DMS114 treated with DMSO at 0.1 percent for 48 hours (cell line): Measurements from ENCODE around the gene POMT1.
A peak's percentile ranks its signal among the peaks of the same experiment; 100 is the strongest.
"Not testable (repeated sequence)": the region's sequence is repeated elsewhere in the genome, so short reads cannot be mapped to it uniquely, and the experiment has no call there.

Experiments used
- DNase-seq: peaks from one replicate; lab custom pipeline; 2025; ENCODE audit not compliant: unreplicated experiment; lab: John Stamatoyannopoulos, UW

Gene POMT1, protein sequence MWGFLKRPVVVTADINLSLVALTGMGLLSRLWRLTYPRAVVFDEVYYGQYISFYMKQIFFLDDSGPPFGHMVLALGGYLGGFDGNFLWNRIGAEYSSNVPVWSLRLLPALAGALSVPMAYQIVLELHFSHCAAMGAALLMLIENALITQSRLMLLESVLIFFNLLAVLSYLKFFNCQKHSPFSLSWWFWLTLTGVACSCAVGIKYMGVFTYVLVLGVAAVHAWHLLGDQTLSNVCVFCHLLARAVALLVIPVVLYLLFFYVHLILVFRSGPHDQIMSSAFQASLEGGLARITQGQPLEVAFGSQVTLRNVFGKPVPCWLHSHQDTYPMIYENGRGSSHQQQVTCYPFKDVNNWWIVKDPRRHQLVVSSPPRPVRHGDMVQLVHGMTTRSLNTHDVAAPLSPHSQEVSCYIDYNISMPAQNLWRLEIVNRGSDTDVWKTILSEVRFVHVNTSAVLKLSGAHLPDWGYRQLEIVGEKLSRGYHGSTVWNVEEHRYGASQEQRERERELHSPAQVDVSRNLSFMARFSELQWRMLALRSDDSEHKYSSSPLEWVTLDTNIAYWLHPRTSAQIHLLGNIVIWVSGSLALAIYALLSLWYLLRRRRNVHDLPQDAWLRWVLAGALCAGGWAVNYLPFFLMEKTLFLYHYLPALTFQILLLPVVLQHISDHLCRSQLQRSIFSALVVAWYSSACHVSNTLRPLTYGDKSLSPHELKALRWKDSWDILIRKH

DNA sequence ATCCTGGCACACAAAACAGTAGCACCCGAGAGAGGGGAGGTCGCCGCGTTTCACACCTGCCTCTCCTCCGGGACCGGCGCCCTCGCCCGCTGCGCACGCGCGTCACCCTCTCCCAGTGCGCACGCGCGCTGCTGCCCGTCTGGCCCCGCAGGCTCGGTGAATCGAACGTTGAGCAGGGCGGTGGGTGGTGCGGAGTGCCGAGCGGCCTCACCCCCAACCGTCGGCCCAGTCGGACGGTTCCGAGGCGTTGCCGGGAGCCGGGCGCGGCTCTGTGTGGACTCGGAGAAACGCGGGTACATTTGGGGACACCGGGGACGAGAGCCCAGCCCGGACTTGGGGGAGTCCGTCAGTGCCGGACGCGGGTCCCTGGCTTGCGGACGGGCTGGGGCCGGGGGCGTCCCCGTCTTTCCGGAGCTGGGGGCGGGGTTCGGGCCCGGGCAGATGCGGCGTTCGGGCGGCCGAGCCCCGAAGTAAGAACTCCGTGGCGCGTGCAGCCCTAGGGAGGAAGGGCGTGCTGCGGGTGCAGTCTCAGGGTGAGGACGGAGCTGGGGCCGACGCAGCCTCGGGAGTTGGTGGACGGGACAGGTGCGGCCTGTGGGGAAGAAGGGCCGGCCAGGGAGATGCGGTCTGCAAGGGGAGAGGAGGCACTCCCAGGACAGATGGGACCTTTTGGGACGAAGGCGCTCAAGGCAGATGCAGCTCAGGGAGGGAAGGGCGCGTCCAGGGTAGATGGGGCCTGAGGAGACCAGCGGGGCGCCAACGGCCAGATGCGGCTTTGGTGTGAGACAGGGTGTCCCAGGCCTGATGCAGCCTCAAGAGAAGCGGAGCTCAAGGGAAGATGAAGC lies at the start of gene POMT1:
Gene POMT1, plus strand, starts transcription at position 138 of the 845 bp plus-strand sequence. CDS start 1,301 bp downstream, outside the sequence.
- peak; percentile 65 for DNase-seq

DNA sequence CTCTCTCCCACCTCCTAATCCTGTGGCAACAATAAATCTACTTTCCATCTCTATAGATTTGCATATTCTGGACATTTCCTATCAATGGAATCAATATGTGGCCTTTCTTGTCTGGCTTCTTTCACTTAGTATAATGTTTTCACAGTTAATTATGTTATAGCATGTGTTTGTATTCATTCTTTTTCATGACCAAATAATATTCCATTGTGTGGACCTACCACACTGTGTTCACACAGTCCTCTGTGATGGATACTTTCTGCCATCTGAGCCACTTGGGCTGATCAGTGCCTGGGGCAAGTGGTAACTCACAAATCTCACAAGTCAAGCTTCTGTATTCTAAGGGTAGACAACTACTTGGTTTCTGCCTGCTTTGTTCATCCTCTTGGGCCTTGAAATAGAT lies 48.7 kb upstream of the POMT1 start:
- no peak for DNase-seq

DNA sequence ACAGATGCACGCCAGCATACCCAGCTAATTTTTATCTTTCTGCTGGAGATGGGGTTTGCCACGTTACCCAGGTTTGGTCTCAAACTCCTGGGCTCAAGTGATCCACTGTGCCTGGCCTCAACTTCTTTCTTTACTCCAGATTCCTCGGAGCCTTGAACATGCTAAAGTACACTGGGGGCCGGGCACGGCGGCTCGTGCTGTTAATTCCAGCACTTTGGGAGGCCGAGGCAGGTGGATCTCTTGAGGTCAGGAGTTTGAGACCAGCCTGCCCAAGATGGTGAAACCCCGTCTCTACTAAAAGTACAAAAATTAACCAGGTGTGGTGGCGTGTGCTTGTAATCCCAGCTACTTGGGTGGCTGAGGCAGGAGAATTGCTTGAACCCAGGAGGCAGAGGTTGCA lies 47.1 kb upstream of the POMT1 start:
- DNase-seq, result not testable (repeated sequence)

DNA sequence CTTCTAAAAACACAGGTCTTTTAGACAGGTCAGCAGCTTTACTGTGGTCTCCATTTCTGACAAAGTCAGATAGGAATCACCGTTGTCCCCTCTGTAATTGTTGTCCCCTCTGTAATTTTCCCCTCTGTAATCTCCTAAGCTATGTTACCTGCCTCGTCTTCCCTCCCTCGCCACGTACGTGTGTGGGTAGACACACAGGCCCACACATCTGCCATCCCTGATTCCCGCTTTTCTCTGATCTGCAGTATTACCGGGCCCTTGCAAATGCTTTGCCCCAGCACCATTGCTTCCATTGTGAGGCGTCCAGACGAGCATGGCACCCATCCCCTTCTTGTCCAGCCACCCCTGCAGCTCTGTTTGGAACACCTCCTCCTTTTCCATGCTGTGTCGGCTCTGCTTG lies 45.0 kb upstream of the POMT1 start:
- DNase-seq, result no peak

DNA sequence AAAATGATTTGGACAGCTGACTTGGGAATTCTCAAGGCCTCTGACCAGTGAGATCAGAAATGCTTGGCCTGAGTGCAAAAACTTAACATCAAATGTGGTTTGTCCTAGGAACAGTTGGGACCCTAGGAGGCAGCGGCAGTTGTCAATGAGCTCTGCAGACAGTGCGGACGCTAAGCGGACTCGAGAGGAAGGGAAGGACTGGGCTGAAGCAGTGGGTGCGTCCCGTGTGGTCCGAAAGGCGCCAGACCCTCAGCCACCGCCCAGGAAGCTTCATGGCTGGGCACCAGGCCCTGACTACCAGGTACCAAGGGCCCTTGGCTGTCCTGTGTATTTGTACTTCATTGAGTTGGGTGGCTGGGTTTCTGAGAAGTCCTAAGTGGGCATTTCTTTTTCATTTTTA lies 43.7 kb upstream of the POMT1 start:
- DNase-seq, result no peak

DNA sequence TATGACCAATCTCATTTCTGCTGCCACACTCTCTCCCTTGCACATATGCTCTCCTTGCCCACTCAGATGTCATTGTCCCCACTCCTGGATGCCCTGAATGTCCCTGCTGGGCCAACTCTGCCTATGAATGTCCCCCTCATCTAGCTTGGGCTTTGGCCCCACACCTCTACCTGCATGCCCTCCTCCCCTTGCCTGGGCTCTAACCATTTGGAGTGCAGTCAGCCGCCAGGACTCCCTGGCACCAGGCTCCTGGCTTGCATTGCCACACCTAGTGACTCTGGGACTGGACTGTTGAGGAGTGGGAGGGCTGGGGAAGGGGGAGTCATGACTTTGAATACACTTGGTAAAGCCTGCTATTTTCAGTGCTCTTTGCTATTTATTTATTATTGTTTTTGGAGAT lies 41.6 kb upstream of the POMT1 start:
- no peak for DNase-seq

DNA sequence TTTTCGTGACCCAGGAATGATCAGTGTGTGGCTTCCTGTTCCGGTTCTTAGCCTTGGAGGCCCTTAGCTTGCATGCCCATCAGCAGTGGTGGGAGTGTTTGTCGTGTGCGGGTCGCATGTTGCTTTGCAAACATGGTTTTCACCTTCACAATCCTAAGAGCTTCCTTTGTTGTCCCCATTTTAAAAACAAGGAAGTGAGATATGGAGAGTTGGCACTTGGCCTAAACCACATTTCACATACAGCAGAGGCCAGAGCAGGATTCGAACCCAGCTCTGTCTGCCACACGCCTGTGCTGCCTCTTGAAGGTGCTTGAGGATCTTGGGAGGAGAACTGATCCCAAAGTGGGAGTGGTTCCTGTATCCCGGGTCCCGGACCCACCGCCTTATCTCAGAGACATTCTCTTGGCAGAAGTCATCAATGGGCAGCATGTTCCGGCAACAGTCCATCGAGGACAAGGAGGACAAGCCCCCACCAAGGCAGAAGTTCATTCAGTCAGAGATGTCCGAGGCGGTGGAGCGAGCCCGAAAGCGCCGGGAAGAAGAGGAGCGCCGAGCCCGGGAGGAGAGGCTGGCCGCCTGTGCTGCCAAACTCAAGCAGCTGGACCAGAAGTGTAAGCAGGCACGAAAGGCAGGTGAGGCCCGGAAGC lies 38.2 kb upstream of the POMT1 start:
- DNase-seq, result no peak

DNA sequence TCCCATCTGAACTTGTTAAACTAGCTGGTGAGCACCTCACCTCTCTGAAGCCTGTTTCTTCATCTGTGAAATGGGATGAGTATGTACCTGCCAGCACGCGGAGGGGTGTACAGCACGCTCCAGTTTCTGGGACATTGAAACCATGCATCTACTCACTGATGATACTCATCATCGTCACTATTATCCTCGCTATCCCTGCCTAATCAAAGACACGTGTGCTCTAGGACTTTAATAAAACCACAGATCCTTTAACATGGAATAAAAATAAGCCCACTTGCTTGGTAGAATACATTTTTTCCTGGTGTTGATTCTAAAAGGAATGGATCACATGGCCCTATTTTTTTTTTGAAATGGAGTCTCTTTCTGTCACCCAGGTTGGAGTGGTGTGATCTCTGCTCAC lies 37.3 kb upstream of the POMT1 start:
- no peak for DNase-seq

DNA sequence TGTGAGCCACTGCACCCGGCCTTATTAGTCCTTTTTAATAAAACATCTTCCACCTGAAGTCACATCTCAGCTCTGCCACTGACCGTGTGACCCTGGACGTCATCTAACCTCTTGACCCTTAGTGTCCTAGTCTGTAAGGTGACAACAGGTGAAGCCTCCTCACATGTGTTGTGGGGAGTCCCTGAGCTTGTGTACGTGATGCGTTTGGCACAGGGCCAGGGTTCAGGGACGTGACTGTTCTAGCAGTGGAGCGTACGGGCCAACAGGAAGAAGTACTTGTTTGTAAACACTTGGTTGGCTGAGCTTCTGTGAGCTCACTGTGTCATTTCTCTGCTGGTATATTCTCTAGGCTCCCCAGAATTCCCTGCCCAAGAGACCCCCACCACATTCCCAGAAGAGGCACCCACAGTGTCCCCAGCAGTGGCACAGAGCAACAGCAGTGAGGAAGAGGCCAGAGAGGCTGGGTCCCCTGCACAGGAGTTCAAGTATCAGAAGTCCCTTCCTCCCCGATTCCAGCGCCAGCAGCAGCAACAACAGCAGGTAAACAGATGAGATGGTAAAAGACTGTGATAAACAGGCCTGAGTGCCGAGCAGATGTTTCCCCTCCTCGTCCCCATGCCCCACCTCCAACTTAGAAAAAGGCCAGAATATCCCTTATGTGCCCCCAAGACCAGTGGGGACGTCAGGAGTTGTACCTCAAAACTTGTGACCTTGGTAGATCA lies 35.3 kb upstream of the POMT1 start:
- no peak for DNase-seq

DNA sequence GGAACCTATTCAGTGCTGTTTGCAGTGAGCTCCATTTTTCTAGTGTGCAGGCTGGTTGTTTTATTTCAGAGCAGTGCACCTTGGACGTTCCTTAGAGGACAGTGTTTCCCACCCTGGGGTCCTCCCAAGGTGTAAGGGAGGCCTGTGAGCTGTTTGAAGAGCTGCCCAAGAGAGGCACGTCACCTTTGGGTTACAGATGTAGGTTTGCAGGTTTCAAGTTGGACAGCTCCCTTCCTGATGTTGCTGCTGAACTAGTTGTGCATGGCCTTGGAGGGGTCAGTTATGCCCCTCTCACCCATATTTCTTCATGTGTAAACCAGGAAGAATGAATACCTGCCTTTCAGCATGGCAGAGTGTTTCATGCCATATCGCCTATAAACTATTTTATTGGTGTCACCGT lies 34.7 kb upstream of the POMT1 start:
- DNase-seq, result no peak

DNA sequence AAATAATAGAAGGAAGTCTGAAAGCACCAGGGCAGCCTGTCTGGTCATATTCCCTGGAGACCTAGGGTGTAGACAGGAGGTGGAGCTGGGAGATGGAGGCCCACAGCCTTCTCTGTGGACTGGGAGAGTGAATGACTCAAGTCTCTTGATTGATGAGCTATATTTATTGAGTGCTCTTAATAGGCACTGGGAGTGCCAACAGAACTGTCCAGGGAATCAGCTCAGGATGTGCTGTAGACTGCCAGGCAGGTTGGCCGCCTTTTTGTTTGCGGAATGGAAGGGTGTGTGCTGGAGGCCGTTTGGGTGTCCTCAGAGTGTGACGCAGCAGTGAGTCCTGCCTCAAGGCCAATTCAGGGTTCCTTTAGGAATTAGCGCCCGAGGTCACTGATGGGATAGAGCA lies 33.4 kb upstream of the POMT1 start:
- no peak for DNase-seq

DNA sequence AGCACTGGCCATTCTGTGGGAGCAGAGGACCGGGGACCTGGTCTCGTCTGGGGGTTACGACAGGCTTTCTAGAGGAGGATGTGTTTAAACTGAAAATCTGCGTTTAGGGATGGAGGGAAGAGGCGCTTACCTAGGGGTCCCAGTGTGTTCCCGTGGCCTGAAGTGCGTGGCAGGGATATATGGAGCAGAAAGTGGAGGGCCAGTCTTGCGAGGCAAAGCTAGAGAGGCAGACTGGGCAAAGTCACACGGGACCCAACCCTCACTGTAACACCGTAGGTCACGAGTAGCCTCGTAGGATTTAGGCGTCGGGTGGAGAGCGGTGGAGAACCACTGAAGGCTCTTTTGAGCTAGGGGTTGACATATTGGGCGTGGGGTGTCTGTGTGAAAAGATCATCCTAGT lies 32.8 kb upstream of the POMT1 start:
- no peak for DNase-seq

DNA sequence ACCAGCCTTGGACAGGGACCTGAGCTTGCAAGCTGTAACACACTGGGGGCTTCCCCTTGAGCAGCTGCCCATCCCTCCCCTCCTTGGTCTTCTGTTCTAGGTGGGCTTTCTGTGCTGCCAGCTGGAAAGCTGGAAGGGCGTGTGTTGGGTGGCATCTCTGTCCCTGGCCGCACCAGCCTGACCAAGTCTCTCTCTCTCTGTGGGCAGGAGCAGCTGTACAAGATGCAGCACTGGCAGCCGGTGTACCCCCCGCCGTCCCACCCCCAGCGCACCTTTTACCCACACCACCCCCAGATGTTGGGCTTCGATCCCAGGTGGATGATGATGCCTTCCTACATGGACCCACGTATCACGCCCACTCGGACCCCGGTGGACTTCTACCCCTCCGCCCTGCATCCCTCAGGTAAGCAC lies 32.1 kb upstream of the POMT1 start:
- no peak for DNase-seq

DNA sequence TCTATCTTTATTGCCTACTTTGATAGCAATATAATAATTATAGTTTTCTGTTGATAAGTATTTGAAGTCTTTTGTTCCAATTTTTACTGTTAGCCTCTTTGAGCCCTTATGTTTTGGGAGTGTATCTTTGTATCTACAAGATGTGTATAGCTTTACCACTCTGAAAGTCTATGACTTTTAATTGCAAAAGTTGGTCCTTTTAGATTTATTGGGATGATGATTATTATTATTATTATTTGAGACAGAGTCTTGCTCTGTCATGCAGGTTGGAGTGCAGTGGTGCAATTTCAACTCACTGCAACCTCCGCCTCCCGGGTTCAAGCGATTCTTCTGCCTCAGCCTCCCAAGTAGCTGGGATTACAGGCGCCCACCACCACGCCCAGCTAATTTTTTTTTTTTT lies 30.6 kb upstream of the POMT1 start:
- not testable (repeated sequence) for DNase-seq

DNA sequence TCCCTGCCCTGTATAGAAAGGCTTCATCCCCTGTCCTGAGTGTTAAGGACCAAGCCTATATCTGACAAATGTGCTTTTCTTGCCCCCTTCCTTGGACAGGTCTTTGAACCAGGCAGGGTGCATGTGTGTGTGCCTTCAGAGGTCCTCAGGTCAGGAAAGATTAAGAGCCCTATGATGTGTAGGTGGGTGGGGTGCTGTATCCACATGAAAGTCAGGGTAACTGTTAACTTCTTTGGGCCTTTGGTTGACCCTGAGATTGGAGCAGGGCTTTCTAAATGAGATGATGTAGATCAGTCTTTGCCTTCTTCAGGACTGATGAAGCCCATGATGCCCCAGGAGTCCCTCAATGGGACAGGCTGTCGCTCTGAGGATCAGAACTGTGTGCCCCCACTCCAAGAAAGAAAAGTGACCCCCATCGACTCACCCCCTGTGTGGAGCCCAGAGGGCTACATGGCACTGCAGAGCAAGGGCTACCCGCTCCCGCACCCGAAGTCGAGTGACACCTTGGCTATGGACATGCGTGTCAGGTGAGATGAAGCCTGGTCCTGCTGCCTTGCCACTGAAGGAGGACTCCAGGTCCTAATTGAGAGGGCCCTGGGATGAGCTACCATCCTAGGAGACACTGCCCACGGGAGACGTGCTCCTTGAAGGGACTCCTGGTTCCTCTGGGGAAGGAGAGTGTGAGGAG lies 29.4 kb upstream of the POMT1 start:
- no peak for DNase-seq

DNA sequence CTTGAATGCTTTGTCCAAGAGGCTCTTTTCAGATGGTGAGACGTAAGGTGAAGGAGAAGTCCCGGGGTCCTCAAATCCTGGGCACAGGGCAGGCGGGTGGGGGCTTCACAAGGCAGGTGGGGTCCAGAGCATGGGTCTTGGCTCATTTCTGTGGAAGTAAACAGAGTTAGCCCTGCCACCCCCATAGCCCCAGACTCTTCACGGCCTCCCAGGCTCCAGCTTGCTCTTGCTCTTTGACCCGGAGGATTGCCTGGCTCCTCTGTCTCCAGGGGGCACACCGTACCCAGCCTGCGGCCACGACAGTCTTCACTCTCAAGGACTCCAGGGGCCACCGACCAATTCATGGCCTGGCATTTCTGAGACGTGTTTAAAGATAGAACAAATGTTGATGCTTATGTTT lies 28.8 kb upstream of the POMT1 start:
- DNase-seq, result no peak

DNA sequence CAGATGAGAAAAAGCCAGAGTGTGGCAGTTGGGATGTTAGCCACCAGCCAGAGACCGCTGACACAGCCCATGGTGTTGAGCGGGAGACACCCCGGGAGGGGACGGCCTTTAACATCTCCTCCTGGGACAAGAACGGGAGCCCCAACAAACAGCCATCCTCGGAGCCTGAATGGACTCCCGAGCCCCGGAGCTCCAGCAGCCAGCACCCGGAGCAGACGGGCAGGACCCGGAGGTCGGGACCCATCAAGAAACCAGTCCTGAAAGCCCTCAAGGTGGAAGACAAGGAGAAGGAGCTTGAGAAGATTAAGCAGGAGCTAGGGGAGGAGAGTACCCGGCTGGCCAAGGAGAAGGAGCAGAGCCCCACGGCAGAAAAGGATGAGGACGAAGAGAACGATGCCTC lies 28.0 kb upstream of the POMT1 start:
- no peak for DNase-seq

DNA sequence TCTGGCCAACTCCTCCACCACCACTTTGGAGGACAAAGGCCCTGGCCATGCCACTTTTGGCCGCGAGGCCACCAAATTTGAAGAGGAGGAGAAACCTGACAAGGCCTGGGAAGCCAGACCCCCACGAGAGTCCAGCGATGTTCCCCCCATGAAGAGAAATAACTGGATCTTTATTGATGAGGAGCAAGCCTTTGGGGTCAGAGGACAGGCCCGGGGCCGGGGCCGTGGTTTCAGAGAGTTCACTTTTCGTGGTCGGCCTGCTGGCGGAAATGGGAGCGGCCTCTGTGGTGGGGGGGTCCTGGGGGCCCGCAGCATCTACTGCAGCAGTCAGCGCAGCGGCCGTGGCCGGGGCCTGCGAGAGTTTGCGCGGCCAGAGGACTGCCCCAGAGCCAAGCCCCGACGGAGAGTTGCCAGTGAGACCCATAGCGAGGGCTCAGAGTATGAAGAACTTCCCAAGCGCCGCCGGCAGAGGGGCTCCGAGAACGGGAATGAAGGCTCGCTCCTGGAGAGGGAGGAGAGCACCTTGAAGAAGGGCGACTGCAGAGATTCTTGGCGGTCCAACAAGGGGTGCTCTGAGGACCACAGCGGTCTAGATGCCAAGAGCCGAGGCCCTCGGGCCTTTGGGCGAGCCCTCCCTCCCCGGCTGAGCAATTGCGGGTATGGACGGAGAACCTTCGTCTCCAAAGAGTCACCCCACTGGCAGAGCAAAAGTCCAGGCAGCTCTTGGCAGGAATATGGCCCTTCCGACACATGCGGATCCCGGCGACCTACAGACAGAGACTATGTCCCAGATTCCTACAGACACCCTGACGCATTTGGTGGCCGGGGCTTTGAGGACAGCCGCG lies 27.4 kb upstream of the POMT1 start:
- no peak for DNase-seq
